Calu3 (cell line): ENCODE data around the gene NAALADL2. TPM values are rescaled to one million over a fixed set of nuclear protein-coding genes. Genes with fewer than 3 reads are reported as not detected.

Source experiments
- BruUV-seq: library from RNA; stranded (reverse); fragments of 400-500 nt; replicated peaks from 2 replicates; lab custom pipeline; 2021; lab: Mats Ljungman, UMichigan
- CTCF ChIA-PET: fragments of 300-600 bp; sonication (Branson Sonifier 250); formaldehyde crosslinking; loops from one replicate; lab custom pipeline; 2022; ENCODE audit warnings: antibody characterized with exemption; lab: Charles Lee
- DNase-seq: peaks from one replicate; pipeline ENCODE4 v3.0.0; 2022
- H3K27ac Mint-ChIP-seq: one replicate; pipeline ENCODE4 v1.8.0; 2022; ENCODE audit warnings: mixed read lengths; ENCODE audit not compliant: unreplicated experiment
- H3K27me3 Mint-ChIP-seq: one replicate; pipeline ENCODE4 v1.8.0; 2022; ENCODE audit warnings: mixed read lengths; ENCODE audit not compliant: unreplicated experiment
- H3K36me3 Mint-ChIP-seq: one replicate; pipeline ENCODE4 v1.8.0; 2022; ENCODE audit warnings: mild to moderate bottlenecking, moderate library complexity, mixed read lengths; ENCODE audit not compliant: insufficient read depth, unreplicated experiment
- H3K4me1 Mint-ChIP-seq: one replicate; pipeline ENCODE4 v1.8.0; 2022; ENCODE audit warnings: mild to moderate bottlenecking, low read depth, mixed read lengths; ENCODE audit not compliant: unreplicated experiment
- H3K4me3 Mint-ChIP-seq: one replicate; pipeline ENCODE4 v1.8.0; 2022; ENCODE audit warnings: mild to moderate bottlenecking, low read depth, moderate library complexity, mixed read lengths; ENCODE audit not compliant: unreplicated experiment
- H3K9me3 Mint-ChIP-seq: one replicate; pipeline ENCODE4 v1.8.0; 2022; ENCODE audit warnings: low read depth, mixed read lengths; ENCODE audit not compliant: unreplicated experiment
- CTCF ChIP-seq: fragments of 200-600 bp; IDR thresholded peaks from one replicate; pipeline ENCODE4 v1.8.0; 2022; ENCODE audit warnings: antibody characterized with exemption; ENCODE audit not compliant: unreplicated experiment
- intact Hi-C: fragments of 100-400 bp; cut with micrococcal nuclease; formaldehyde crosslinking; loops from one replicate; pipeline ENCODE4 v1.10.0; 2022; ENCODE audit not compliant: unreplicated experiment
- total RNA-seq: library from RNA; stranded (reverse); gene quantifications from 2 replicates; pipeline ENCODE4 v1.2.3, GENCODE V29; 2022

The NAALADL2 gene
- total RNA-seq, 1 experiment from 2014 or later: 36.9 TPM

- Mint-ChIP-seq H3K4me3 (no peak overlapping the region), H3K27ac (no peak overlapping the region), H3K4me1 (peaks cover 14% of the 10 kb centered on the region), H3K27me3 (no peaks in the 10 kb centered on the region), H3K36me3 (no peaks in the 10 kb centered on the region), H3K9me3 (no peaks in the 10 kb centered on the region)
- CTCF ChIA-PET: no interaction called here
- no TSS peak for BruUV-seq
- no peak for DNase-seq
- no peak for TF ChIP-seq CTCF
- intact Hi-C loops: no loop called here
These were observed 317.4 kb downstream of the NAALADL2 start for GRCh38 chr3:175176556-175176955.

DNA sequence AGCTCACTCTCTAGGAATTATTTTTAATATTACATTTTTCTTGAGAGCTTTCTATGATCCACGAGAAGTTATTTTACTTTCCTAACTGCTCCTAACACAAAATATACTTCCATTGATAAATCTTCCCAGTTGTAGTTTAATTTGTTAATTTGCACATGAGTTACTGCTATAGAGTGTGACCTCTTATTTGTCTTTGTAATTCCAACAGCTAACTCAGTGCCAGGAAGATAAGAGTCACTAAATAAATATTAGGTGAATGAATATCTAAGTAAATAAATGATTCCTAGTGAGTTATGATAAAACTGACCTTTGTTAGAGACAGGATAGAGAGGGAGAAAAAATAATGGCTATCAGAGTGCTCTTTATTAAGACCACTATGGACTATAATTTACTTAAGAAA lies 319.9 kb downstream of the NAALADL2 start:
- Mint-ChIP-seq H3K36me3 (no peaks in the 10 kb centered on the region), H3K4me1 (peaks cover 14% of the 10 kb centered on the region), H3K27ac (peak overlapping the region; percentile 74), H3K9me3 (no peaks in the 10 kb centered on the region), H3K27me3 (no peaks in the 10 kb centered on the region), H3K4me3 (no peak overlapping the region)
- BruUV-seq: no TSS peak
- CTCF ChIA-PET: interaction anchor here (0.9 to 1.0 kb wide), 2 partner anchors 13 to 88 kb away, joined by 3 read pairs; no protein-coding TSS in a partner anchor
- TF ChIP-seq CTCF: no peak
- intact Hi-C loops: no loop called here
- DNase-seq: no peak

DNA sequence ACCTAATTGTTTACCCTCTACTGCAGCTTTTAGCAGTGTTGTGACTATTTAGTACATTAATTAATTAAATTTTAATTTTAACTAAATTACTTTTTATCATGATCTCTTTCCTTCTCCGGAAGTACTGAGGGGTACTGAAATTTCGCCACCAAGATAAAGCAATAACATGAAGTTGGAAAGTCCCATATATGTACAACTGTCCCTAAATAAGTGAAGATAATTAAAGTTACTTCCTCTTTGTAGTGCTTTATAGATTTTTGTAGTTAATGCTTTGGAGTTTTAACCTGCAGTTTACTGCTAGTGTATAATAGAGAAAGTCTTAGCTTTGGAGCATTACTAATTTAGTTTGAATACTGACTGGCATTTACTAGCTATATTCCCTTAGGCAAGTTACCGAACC lies 325.3 kb downstream of the NAALADL2 start:
- H3K4me3 Mint-ChIP-seq: no peak overlapping the region
- H3K4me1 Mint-ChIP-seq: peaks cover 11% of the 10 kb centered on the region
- DNase-seq: no peak
- CTCF ChIA-PET: no interaction called here
- no peaks in the 10 kb centered on the region for H3K36me3 Mint-ChIP-seq
- H3K27me3 Mint-ChIP-seq: no peaks in the 10 kb centered on the region
- no peak for TF ChIP-seq CTCF
- H3K9me3 Mint-ChIP-seq: peaks cover 2% of the 10 kb centered on the region
- H3K27ac Mint-ChIP-seq: no peak overlapping the region
- intact Hi-C loops: no loop called here
- no TSS peak for BruUV-seq

GRCh38 chr3:175185903-175186302 lies 326.8 kb downstream of the NAALADL2 start:
- Mint-ChIP-seq H3K27me3 (no peaks in the 10 kb centered on the region), H3K4me3 (no peak overlapping the region), H3K27ac (no peak overlapping the region), H3K4me1 (peaks cover 10% of the 10 kb centered on the region), H3K9me3 (peaks cover 4% of the 10 kb centered on the region), H3K36me3 (no peaks in the 10 kb centered on the region)
- CTCF ChIA-PET: no interaction called here
- intact Hi-C loops: no loop called here
- no TSS peak for BruUV-seq
- no peak for TF ChIP-seq CTCF
- DNase-seq: no peak
